ENCODE results near the gene ADCY10. TPM values are rescaled to one million over a fixed set of nuclear protein-coding genes. Genes with fewer than 3 reads are reported as not detected.

ADCY10 gene
- total and polyA plus RNA-seq, 2 of the 8 experiments (the other 6 are each of a cell fraction or from before 2014, with no cell fraction given) = 0.02 TPM; not detected in 1

GRCh38 chr1:167829868-167830267 is 84.1 kb downstream of the ADCY10 start:
- Histone ChIP-seq H2BK12ac (ENCODE audit: low read depth, low read length) (no peak overlapping the region), H2BK15ac (ENCODE audit: low read length) (no peak overlapping the region), H3K9me3 (ENCODE audit: insufficient read depth in 2 of 2, low read depth in 1 of 2, low read length in 1 of 2) (no peaks in the 10 kb centered on the region), H3K4me3 (ENCODE audit: extremely low read depth in 1 of 4, insufficient read depth in 2 of 4, low read depth in 3 of 4, low read length in 4 of 4) (no peak overlapping the region), H3K4me1 (replicated peaks in 1 of 4; ENCODE audit: control insufficient read depth in 3 of 4, insufficient read depth in 4 of 4, low read length in 3 of 4) (peaks cover 0 to 9% (median 4%) of the 10 kb centered on the region in 4 experiments; a peak in 4 of 7 replicates), H4K5ac (ENCODE audit: insufficient read length, low read depth, low read length) (no peak overlapping the region), H2BK20ac (ENCODE audit: low read length) (no peak overlapping the region), H3K9ac (replicated peaks in 1 of 4; ENCODE audit: extremely low read depth in 1 of 4, low read depth in 3 of 4, low read length in 3 of 4) (no peak overlapping the region), H3K23me2 (ENCODE audit: low read depth, low read length) (no peaks in the 10 kb centered on the region), H2BK120ac (replicated peaks; ENCODE audit: low read depth, low read length) (no peak overlapping the region), H3K14ac (ENCODE audit: insufficient read length) (no peak overlapping the region), H3K23ac (ENCODE audit: insufficient read length) (no peak overlapping the region), H4K8ac (ENCODE audit: extremely low read depth, insufficient read depth, low read length) (no peak overlapping the region), H3K79me1 (ENCODE audit: low read depth, low read length) (no peaks in the 10 kb centered on the region), H2BK5ac (ENCODE audit: low read depth, low read length) (no peak overlapping the region), H3K36me3 (ENCODE audit: control insufficient read depth in 2 of 4, insufficient read depth in 4 of 4, low read length in 3 of 4) (no peaks in the 10 kb centered on the region), H3K27ac (ENCODE audit: low read depth, low read length) (no peak overlapping the region), H3K18ac (ENCODE audit: extremely low read depth, low read length) (no peak overlapping the region), H3K27me3 (replicated peaks in 1 of 4; ENCODE audit: control insufficient read depth in 3 of 4, extremely low read depth in 1 of 4, insufficient read depth in 3 of 4, low read length in 3 of 4) (no peaks in the 10 kb centered on the region), H4K91ac (replicated peaks; ENCODE audit: insufficient read length, low read length) (no peak overlapping the region), H3K4me2 (ENCODE audit: insufficient read depth in 1 of 2, low read depth in 2 of 2, low read length in 2 of 2) (no peak overlapping the region), H2AK5ac (ENCODE audit: low read depth, low read length) (no peak overlapping the region), H3K79me2 (ENCODE audit: control insufficient read depth in 1 of 2, insufficient read depth in 2 of 2, low read length in 2 of 2) (no peaks in the 10 kb centered on the region), H2AFZ (ENCODE audit: low read length) (peak overlapping the region; percentile 43), H4K20me1 (replicated peaks in 1 of 2; ENCODE audit: control insufficient read depth in 1 of 2, insufficient read depth in 2 of 2, low read length in 2 of 2) (no peaks in the 10 kb centered on the region), H3K56ac (replicated peaks; ENCODE audit: insufficient read length, low read depth, low read length) (no peak overlapping the region), H3K4ac (replicated peaks; ENCODE audit: insufficient read length, low read depth, low read length) (no peak overlapping the region)
- ChIA-PET POLR2A (ENCODE audit: partially characterized antibody) (interaction anchor here (1.3 to 1.4 kb wide), 3 partner anchors 10 to 113 kb away, joined by 3 to 5 read pairs (median 3); no protein-coding TSS in a partner anchor), CTCF (ENCODE audit: partially characterized antibody) (interaction anchor here (0.9 to 1.4 kb wide), 3 partner anchors 13 to 255 kb away, joined by 3 read pairs; no protein-coding TSS in a partner anchor)
- TF ChIP-seq RNF2 (IDR thresholded peaks at IDR 0.05; ENCODE audit: borderline replicate concordance, low read depth, low read length, missing control alignments, poor library complexity, severe bottlenecking) (no peak), SRF (IDR thresholded peaks at IDR 0.05; ENCODE audit: low read depth, low read length) (no peak), CHD1 (IDR thresholded peaks at IDR 0.05; ENCODE audit: low read depth, low read length) (no peak), PHF8 (conservative IDR thresholded peaks at IDR 0.05; ENCODE audit: low read depth, low read length) (no peak), EGR1 (IDR thresholded peaks at IDR 0.05; ENCODE audit: borderline replicate concordance, low read depth, low read length) (no peak), BCL11A (IDR thresholded peaks at IDR 0.05; ENCODE audit: low read depth in 2 of 2, low read length in 2 of 2) (no peak), POU5F1 (IDR thresholded peaks at IDR 0.05; ENCODE audit: low read depth, low read length) (no peak)
- FAIRE-seq (no peak), DNase-seq (ENCODE audit: low read depth in 1 of 2, low spot score in 2 of 2) (no peak)
- 80% methylated on average over 2 of the region's 2 CpGs; no CpG with 5 or more reads in 1 of the 2 experiments for WGBS, 2 experiments (ENCODE audit: extremely low coverage in 1 of 2, insufficient coverage in 1 of 2, insufficient read length in 1 of 2, insufficient replicate concordance in 2 of 2, low coverage in 1 of 2, low lambda C conversion rate in 2 of 2, missing lambda C conversion rate in 1 of 2)
